GM12874 (cell line): ENCODE data around the gene ITGA4.

Experiments
- TF ChIP-seq, protein P1 (sequence below): IDR thresholded peaks from 2 replicates; pipeline ENCODE4 v1.5.1; 2011; ENCODE audit warnings: low read depth, mild to moderate bottlenecking, control low read depth, low read length, moderate library complexity; ENCODE audit not compliant: insufficient read depth

The ITGA4 gene

DNA sequence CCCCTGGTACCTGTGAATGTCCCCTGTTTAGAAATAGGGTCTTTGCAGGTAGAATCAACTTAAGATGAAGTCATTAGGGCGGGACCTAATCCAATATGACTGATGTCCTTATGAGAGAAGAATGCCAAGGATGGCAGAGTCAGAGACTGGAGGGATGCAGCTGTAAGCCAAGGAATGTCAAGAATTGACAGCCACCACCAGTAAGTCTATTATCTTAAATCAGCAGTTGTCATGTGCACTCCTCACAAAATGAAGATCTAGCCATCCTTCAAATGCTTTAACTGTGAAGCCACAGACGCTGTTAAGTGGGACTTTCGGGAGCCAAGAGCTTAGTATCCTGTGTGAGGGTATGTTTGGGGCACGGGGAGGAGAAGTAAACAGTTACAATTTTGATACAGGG, 83.2 kb downstream of the ITGA4 start:
- TF ChIP-seq, protein P1, sequence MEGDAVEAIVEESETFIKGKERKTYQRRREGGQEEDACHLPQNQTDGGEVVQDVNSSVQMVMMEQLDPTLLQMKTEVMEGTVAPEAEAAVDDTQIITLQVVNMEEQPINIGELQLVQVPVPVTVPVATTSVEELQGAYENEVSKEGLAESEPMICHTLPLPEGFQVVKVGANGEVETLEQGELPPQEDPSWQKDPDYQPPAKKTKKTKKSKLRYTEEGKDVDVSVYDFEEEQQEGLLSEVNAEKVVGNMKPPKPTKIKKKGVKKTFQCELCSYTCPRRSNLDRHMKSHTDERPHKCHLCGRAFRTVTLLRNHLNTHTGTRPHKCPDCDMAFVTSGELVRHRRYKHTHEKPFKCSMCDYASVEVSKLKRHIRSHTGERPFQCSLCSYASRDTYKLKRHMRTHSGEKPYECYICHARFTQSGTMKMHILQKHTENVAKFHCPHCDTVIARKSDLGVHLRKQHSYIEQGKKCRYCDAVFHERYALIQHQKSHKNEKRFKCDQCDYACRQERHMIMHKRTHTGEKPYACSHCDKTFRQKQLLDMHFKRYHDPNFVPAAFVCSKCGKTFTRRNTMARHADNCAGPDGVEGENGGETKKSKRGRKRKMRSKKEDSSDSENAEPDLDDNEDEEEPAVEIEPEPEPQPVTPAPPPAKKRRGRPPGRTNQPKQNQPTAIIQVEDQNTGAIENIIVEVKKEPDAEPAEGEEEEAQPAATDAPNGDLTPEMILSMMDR: no peak

DNA sequence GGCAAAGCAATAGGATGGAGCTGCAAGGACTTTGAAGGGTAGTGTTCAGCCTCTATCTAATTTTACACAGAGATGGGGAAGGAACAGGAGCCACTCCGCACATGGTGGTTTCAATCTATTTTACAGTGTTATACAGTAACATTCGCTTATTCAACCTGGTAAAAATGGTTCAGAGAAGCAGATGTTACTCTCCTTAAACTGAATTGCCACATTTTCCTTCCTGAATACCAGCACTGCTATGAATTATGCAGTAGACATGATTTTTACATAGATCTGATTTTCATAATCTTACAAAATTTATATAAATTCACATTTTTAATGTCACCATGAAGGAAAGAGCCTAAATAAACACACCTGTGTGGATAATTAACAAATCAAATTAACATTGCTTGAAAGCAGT, 85.0 kb downstream of the ITGA4 start:
- TF ChIP-seq, protein P1: no peak

GRCh38 chr2:181546086-181546485, 88.9 kb downstream of the ITGA4 start:
- TF ChIP-seq, protein P1: no peak

DNA sequence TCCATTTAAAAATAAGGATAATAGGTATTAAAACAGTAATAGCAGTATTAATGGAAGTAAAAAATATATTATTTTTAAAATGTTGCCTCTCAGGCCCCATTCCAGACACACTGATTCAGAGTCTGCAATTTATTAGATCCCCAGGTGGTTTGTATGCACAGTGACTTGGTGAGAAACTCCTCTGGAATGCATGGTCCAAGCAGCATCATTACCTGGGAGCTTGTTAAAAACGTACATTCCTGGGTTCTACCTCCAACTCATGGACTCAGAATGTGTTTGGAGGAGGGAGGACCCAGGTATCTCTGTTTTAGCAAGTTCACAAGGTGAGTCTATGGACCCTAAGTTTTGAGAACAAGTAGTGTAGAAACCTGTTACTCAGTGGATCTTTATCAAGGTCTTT, 95.6 kb downstream of the ITGA4 start:
- TF ChIP-seq, protein P1: no peak

GRCh38 chr2:181553244-181553643, 96.1 kb downstream of the ITGA4 start:
- TF ChIP-seq, protein P1: no peak

- TF ChIP-seq, protein P1: no peak
Observed at GRCh38 chr2:181554061-181554830, 97.1 kb downstream of the ITGA4 start.

GRCh38 chr2:181558371-181558770, 101.2 kb downstream of the ITGA4 start:
- TF ChIP-seq, protein P1: no peak
